SU-DHL-6 (cell line): Measurements from ENCODE around the gene STBD1.

Experiments used
- H2AFZ ChIP-seq: fragments of 200-600 bp; sonication (generic); 2 replicates; pipeline ENCODE4 v1.6.1; 2014; ENCODE audit warnings: low read depth, mild to moderate bottlenecking, moderate library complexity, mixed read lengths, antibody characterized with exemption, low read length; ENCODE audit not compliant: severe bottlenecking
- H3F3A ChIP-seq: fragments of 200-600 bp; shearing (Covaris generic); 2 replicates; pipeline ENCODE4 v1.6.0; 2016; ENCODE audit warnings: antibody characterized with exemption, mild to moderate bottlenecking; ENCODE audit not compliant: insufficient read depth
- H3K27ac ChIP-seq: fragments of 200-600 bp; sonication (generic); 2 replicates; pipeline ENCODE4 v1.5.1; 2016; ENCODE audit warnings: low read depth, mild to moderate bottlenecking, low read length, moderate library complexity, mixed read lengths
- H3K27me3 ChIP-seq: fragments of 200-600 bp; sonication (generic), shearing (Covaris generic); 2 replicates; pipeline ENCODE4 v1.6.0; 2014; ENCODE audit warnings: mild to moderate bottlenecking, low read length
- H3K36me3 ChIP-seq: fragments of 200-600 bp; sonication (generic); 2 replicates; pipeline ENCODE4 v1.6.1; 2014; ENCODE audit warnings: mild to moderate bottlenecking, low read length, mixed read lengths
- H3K4me2 ChIP-seq: fragments of 300-600, 200-600 bp; shearing (Covaris generic), sonication (generic); 2 replicates; pipeline ENCODE4 v1.6.0; 2014; ENCODE audit warnings: low read length, low read depth, mild to moderate bottlenecking; ENCODE audit not compliant: poor library complexity, severe bottlenecking
- H3K4me3 ChIP-seq: fragments of 200-600 bp; sonication (generic); 2 replicates; pipeline ENCODE4 v1.5.1; 2014; ENCODE audit warnings: antibody characterized with exemption, low read length, mild to moderate bottlenecking, mixed read lengths; ENCODE audit not compliant: insufficient read depth, poor library complexity, severe bottlenecking
- H3K79me2 ChIP-seq: fragments of 200-600 bp; sonication (generic); 2 replicates; pipeline ENCODE4 v1.6.1; 2014; ENCODE audit warnings: mild to moderate bottlenecking, low read length, moderate library complexity; ENCODE audit not compliant: insufficient read depth
- H3K9ac ChIP-seq: fragments of 200-600 bp; sonication (generic); 2 replicates; pipeline ENCODE4 v1.7.0; 2014; ENCODE audit warnings: mild to moderate bottlenecking, low read length
- H3K9me2 ChIP-seq: fragments of 200-600 bp; sonication (generic); replicated peaks from 2 replicates; pipeline ENCODE4 v1.6.1; 2014; ENCODE audit warnings: low read length; ENCODE audit not compliant: insufficient read depth
- H3K9me3 ChIP-seq: fragments of 200-600 bp; sonication (generic); 2 replicates; pipeline ENCODE4 v1.6.1; 2014; ENCODE audit warnings: low read length, mixed read lengths; ENCODE audit not compliant: insufficient read depth
- H4K20me1 ChIP-seq: fragments of 200-600 bp; sonication (generic); 2 replicates; pipeline ENCODE4 v1.6.1; 2014; ENCODE audit warnings: low read depth, mild to moderate bottlenecking, antibody characterized with exemption, low read length, moderate library complexity, mixed read lengths
- EZH2phosphoT487 ChIP-seq: fragments of 200-600 bp; sonication (generic), shearing (Covaris generic); conservative IDR thresholded peaks from 2 replicates; pipeline ENCODE4 v1.6.1; 2018; ENCODE audit warnings: mild to moderate bottlenecking, antibody characterized with exemption, low read length, moderate library complexity, mixed read lengths
- TF ChIP-seq, protein P1 (sequence below): fragments of 200-600 bp; sonication (generic); IDR thresholded peaks from one replicate; pipeline ENCODE4 v1.5.1; 2017; ENCODE audit warnings: antibody characterized with exemption, mild to moderate bottlenecking, low read length, moderate library complexity; ENCODE audit not compliant: insufficient read depth, poor library complexity, severe bottlenecking

STBD1 gene

DNA sequence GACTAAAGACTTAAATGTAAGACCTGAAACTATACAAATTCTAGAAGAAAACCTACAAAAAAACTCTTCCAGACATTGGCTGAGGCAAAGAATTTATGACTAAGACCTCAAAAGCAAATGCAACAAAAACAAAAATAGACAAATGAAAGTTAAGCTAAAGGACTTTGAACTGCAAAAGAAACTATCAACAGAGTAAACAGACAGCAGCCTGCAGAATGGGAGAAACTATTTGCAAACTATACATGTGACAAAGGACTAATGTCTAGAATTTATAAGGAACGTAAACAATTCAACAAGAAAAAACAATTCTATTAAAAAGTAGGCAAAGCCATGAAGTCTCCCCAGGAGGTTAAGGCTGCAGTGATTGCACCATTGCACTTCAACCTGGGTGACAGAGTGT lies 46.0 kb upstream of the STBD1 start:
- Histone ChIP-seq H3K9me3 (no peaks in the 10 kb centered on the region), H3K27me3 (no peaks in the 10 kb centered on the region), H2AFZ (no peak overlapping the region), H3K9ac (no peak overlapping the region), H4K20me1 (no peaks in the 10 kb centered on the region), H3K4me3 (no peak overlapping the region), H3K9me2 (no peaks in the 10 kb centered on the region), H3F3A (no peaks in the 10 kb centered on the region), H3K79me2 (no peaks in the 10 kb centered on the region), H3K36me3 (no peaks in the 10 kb centered on the region), H3K4me2 (no peak overlapping the region), H3K27ac (no peak overlapping the region)
- no peak for TF ChIP-seq EZH2phosphoT487
- TF ChIP-seq, protein P1, sequence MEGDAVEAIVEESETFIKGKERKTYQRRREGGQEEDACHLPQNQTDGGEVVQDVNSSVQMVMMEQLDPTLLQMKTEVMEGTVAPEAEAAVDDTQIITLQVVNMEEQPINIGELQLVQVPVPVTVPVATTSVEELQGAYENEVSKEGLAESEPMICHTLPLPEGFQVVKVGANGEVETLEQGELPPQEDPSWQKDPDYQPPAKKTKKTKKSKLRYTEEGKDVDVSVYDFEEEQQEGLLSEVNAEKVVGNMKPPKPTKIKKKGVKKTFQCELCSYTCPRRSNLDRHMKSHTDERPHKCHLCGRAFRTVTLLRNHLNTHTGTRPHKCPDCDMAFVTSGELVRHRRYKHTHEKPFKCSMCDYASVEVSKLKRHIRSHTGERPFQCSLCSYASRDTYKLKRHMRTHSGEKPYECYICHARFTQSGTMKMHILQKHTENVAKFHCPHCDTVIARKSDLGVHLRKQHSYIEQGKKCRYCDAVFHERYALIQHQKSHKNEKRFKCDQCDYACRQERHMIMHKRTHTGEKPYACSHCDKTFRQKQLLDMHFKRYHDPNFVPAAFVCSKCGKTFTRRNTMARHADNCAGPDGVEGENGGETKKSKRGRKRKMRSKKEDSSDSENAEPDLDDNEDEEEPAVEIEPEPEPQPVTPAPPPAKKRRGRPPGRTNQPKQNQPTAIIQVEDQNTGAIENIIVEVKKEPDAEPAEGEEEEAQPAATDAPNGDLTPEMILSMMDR = no peak

DNA sequence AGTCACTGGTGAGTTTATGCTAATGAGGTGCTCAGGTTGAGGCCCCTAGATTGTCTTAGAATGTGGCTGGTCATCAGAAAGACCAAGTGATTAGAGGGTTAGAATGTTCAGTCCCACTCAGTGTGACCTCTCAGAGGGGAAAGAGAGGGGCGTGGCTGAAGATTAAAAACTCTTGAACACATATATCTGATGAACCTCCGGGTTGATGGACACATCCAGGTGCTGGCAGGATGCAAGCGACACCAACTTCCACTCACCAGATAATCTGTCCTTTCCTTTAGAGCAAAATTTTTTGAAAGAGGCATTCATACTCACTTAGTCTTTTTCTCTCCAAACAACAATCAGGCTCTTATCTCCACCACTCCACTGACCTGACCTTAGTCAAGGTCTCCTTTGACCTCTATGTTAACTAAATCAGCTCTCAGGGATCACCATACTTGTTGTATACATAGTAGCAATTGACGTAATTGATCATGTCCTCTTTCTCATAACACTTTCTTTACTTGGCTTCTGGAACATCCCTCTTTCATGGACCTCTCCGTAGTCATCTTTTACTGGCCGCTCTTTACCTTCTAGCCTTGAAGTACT lies 40.8 kb upstream of the STBD1 start:
- H3K9me2 ChIP-seq = no peaks in the 10 kb centered on the region
- no peaks in the 10 kb centered on the region for H4K20me1 ChIP-seq
- H3K79me2 ChIP-seq = no peaks in the 10 kb centered on the region
- TF ChIP-seq EZH2phosphoT487 = no peak
- TF ChIP-seq, protein P1 = no peak
- no peak overlapping the region for H2AFZ ChIP-seq
- H3K9me3 ChIP-seq = no peaks in the 10 kb centered on the region
- no peak overlapping the region for H3K9ac ChIP-seq
- H3K36me3 ChIP-seq = no peaks in the 10 kb centered on the region
- H3K4me2 ChIP-seq = no peak overlapping the region
- no peaks in the 10 kb centered on the region for H3F3A ChIP-seq
- H3K27me3 ChIP-seq = no peaks in the 10 kb centered on the region
- H3K4me3 ChIP-seq = no peak overlapping the region
- H3K27ac ChIP-seq = no peak overlapping the region

GRCh38 chr4:76266627-76267026 lies 39.9 kb upstream of the STBD1 start:
- no peaks in the 10 kb centered on the region for H3F3A ChIP-seq
- H3K27ac ChIP-seq = no peak overlapping the region
- no peaks in the 10 kb centered on the region for H3K36me3 ChIP-seq
- H3K9ac ChIP-seq = no peak overlapping the region
- TF ChIP-seq, protein P1 = no peak
- no peak for TF ChIP-seq EZH2phosphoT487
- H4K20me1 ChIP-seq = no peaks in the 10 kb centered on the region
- no peak overlapping the region for H2AFZ ChIP-seq
- H3K79me2 ChIP-seq = no peaks in the 10 kb centered on the region
- H3K27me3 ChIP-seq = no peaks in the 10 kb centered on the region
- no peaks in the 10 kb centered on the region for H3K9me3 ChIP-seq
- H3K9me2 ChIP-seq = no peaks in the 10 kb centered on the region
- H3K4me3 ChIP-seq = no peak overlapping the region
- H3K4me2 ChIP-seq = no peak overlapping the region
